RWPE2 (cell line): ENCODE measurements around the gene RAP1GDS1.
"Not testable (repeated sequence)": the region's sequence is repeated elsewhere in the genome, so short reads cannot be mapped to it uniquely, and the experiment has no call there.

Experiments used
- ATAC-seq: fragments of 200-7000 bp; cut with Tn5 transposase; 3 replicates; pipeline ENCODE4 v1.9.1; 2021; ENCODE audit warnings: low read depth
- DNase-seq: peaks from one replicate; pipeline ENCODE4 v3.0.0-alpha.2; 2020; ENCODE audit warnings: low spot score
- H3K27ac ChIP-seq: fragments of 450-650 bp; 2 replicates; pipeline ENCODE4 v1.5.1; 2017; ENCODE audit warnings: mild to moderate bottlenecking; ENCODE audit not compliant: poor library complexity, severe bottlenecking
- H3K27me3 ChIP-seq: fragments of 250-450 bp; sonication (Bioruptor Pico); 2 replicates; pipeline ENCODE4 v1.5.1; 2021; ENCODE audit warnings: mild to moderate bottlenecking, moderate library complexity; ENCODE audit not compliant: insufficient read depth, poor library complexity, severe bottlenecking
- H3K36me3 ChIP-seq: fragments of 250-450 bp; sonication (Bioruptor Pico); 2 replicates; pipeline ENCODE4 v1.5.1; 2020; ENCODE audit warnings: low read depth, mild to moderate bottlenecking, moderate library complexity
- H3K4me1 ChIP-seq: fragments of 250-450 bp; sonication (Bioruptor Pico); 2 replicates; pipeline ENCODE4 v1.5.1; 2021; ENCODE audit warnings: mild to moderate bottlenecking, moderate library complexity; ENCODE audit not compliant: insufficient read depth, poor library complexity, severe bottlenecking
- H3K4me3 ChIP-seq: fragments of 250-450 bp; sonication (Bioruptor Pico); 2 replicates; pipeline ENCODE4 v1.5.1; 2021; ENCODE audit warnings: mild to moderate bottlenecking, moderate library complexity; ENCODE audit not compliant: severe bottlenecking
- H3K9me3 ChIP-seq: fragments of 250-450 bp; sonication (Bioruptor Pico); 2 replicates; pipeline ENCODE4 v1.5.1; 2021; ENCODE audit warnings: mild to moderate bottlenecking, moderate library complexity; ENCODE audit not compliant: severe bottlenecking
- CTCF ChIP-seq: fragments of 450-650 bp; IDR thresholded peaks from one replicate; pipeline ENCODE4 v1.5.1; 2017; ENCODE audit warnings: mild to moderate bottlenecking, moderate library complexity; ENCODE audit not compliant: poor library complexity, severe bottlenecking

The RAP1GDS1 gene

GRCh38 chr4:98476891-98477290 is 215.7 kb downstream of the RAP1GDS1 start:
- Histone ChIP-seq H3K36me3 (peaks cover 61% of the 10 kb centered on the region), H3K9me3 (no peaks in the 10 kb centered on the region), H3K27ac (no peak overlapping the region), H3K4me1 (peaks cover 53% of the 10 kb centered on the region), H3K4me3 (no peak overlapping the region), H3K27me3 (no peaks in the 10 kb centered on the region)
- ATAC-seq (no peak), DNase-seq (no peak)
- TF ChIP-seq CTCF, result no peak

- not testable (repeated sequence) for H3K4me3 ChIP-seq, ATAC-seq
These were observed 218.4 kb downstream of the RAP1GDS1 start for GRCh38 chr4:98479590-98479989.

GRCh38 chr4:98480535-98480934 is 219.4 kb downstream of the RAP1GDS1 start:
- Histone ChIP-seq H3K36me3 (peaks cover 34% of the 10 kb centered on the region), H3K4me3 (no peak overlapping the region), H3K9me3 (no peaks in the 10 kb centered on the region), H3K27ac (peak overlapping the region; percentile 99), H3K4me1 (peaks cover 60% of the 10 kb centered on the region), H3K27me3 (no peaks in the 10 kb centered on the region)
- DNase-seq (no peak), ATAC-seq (no peak)
- TF ChIP-seq CTCF, result no peak

More at GRCh38 chr4:98479590-98479989, 218.4 kb downstream of the RAP1GDS1 start:
- H3K27ac ChIP-seq, result peak overlapping the region; percentile 99
- H3K9me3 ChIP-seq, DNase-seq, H3K27me3 ChIP-seq: not testable (repeated sequence)
- peaks cover 42% of the 10 kb centered on the region for H3K36me3 ChIP-seq
- H3K4me1 ChIP-seq, result peaks cover 65% of the 10 kb centered on the region

GRCh38 chr4:98481167-98481566 is 220.0 kb downstream of the RAP1GDS1 start:
- TF ChIP-seq CTCF, result no peak
- H3K36me3 ChIP-seq, result peaks cover 29% of the 10 kb centered on the region
- DNase-seq (no peak), ATAC-seq (no peak)
- peak overlapping the region; percentile 99 for H3K27ac ChIP-seq
- peaks cover 65% of the 10 kb centered on the region for H3K4me1 ChIP-seq
- H3K4me3 ChIP-seq, result no peak overlapping the region
- no peaks in the 10 kb centered on the region for H3K9me3 ChIP-seq
- no peaks in the 10 kb centered on the region for H3K27me3 ChIP-seq

GRCh38 chr4:98482503-98482846 is 221.3 kb downstream of the RAP1GDS1 start:
- DNase-seq (no peak), ATAC-seq (no peak)
- no peaks in the 10 kb centered on the region for H3K27me3 ChIP-seq
- peaks cover 66% of the 10 kb centered on the region for H3K4me1 ChIP-seq
- H3K27ac ChIP-seq, result peak overlapping the region; percentile 99
- no peak for TF ChIP-seq CTCF
- H3K36me3 ChIP-seq, result peaks cover 21% of the 10 kb centered on the region
- H3K4me3 ChIP-seq, result no peak overlapping the region
- H3K9me3 ChIP-seq, result no peaks in the 10 kb centered on the region
